T-cell (primary cell): ENCODE data around the gene ATE1. TPM values are rescaled to one million over a fixed set of nuclear protein-coding genes. Genes with fewer than 3 reads are reported as not detected.
"Not testable (repeated sequence)": the region's sequence is repeated elsewhere in the genome, so short reads cannot be mapped to it uniquely, and the experiment has no call there.

Source experiments
- ATAC-seq, 4 experiments: fragments of 200-7000 bp in 3 of 4; fragments of 150-1000 bp in 1 of 4; cut with Tn5 transposase; replicated peaks in 1 of 4; 1 replicate in 3 of 4; 2 replicates in 1 of 4; pipeline ENCODE4 v1.10.0; 2021; ENCODE audit warnings: moderate library complexity in 3 of 4, mild to moderate bottlenecking in 2 of 4, moderate number of reproducible peaks in 1 of 4
- CTCF ChIA-PET, 2 donors: fragments of 300-600 bp; sonication (Branson Sonifier 250); formaldehyde crosslinking; loops; one replicate each; lab custom pipeline; 2022; ENCODE audit warnings: antibody characterized with exemption in 2 of 2; lab: Charles Lee
- POLR2A ChIA-PET, 2 donors: fragments of 300-600 bp; sonication (Branson Sonifier 250); formaldehyde crosslinking; loops; one replicate each; lab custom pipeline; 2022; ENCODE audit warnings: antibody characterized with exemption in 2 of 2; lab: Charles Lee
- DNase-seq, 35 experiments: peaks; one replicate each; pipeline versions ENCODE4 v3.0.0 to v3.0.0-alpha.2; 2013 to 2023
- H3K27ac ChIP-seq: one replicate; pipeline ENCODE4 v1.5.1; 2013; ENCODE audit warnings: low read length
- H3K27me3 ChIP-seq, 2 experiments: replicated peaks in 1 of 2; 1 replicate in 1 of 2; 2 replicates in 1 of 2; pipeline versions ENCODE4 v1.6.1 to v1.7.0; 2013; ENCODE audit warnings: low read length in 1 of 2, mixed read lengths in 1 of 2; ENCODE audit not compliant: control insufficient read depth in 2 of 2, insufficient read depth in 2 of 2; ENCODE audit errors: extremely low read depth in 1 of 2
- H3K36me3 ChIP-seq, 2 donors: 1 replicate in 1 of 2; 2 replicates in 1 of 2; pipeline versions ENCODE4 v1.6.1 to v1.7.0; 2013; ENCODE audit warnings: low read length in 1 of 2; ENCODE audit not compliant: control insufficient read depth in 2 of 2, insufficient read depth in 1 of 2; ENCODE audit errors: extremely low read depth in 1 of 2
- H3K4me1 ChIP-seq, 2 experiments: 1 replicate in 1 of 2; 2 replicates in 1 of 2; pipeline versions ENCODE4 v1.6.1 to v1.7.0; 2013; ENCODE audit warnings: low read length in 2 of 2, mixed read lengths in 1 of 2; ENCODE audit not compliant: insufficient read depth in 2 of 2, control insufficient read depth in 1 of 2; ENCODE audit errors: extremely low read depth in 1 of 2
- H3K4me3 ChIP-seq, 2 donors: 1 replicate in 1 of 2; 2 replicates in 1 of 2; pipeline versions ENCODE4 v1.5.1 to v1.7.0; 2013; ENCODE audit warnings: mild to moderate bottlenecking in 2 of 2, low read length in 1 of 2, moderate library complexity in 1 of 2; ENCODE audit not compliant: control insufficient read depth in 1 of 2; ENCODE audit errors: extremely low read depth in 1 of 2
- H3K9me3 ChIP-seq: 2 replicates; pipeline ENCODE4 v1.7.0; 2013
- H3K27ac Mint-ChIP-seq, 2 donors: one replicate each; pipeline ENCODE4 v1.8.0; 2020 to 2021; ENCODE audit warnings: mild to moderate bottlenecking in 2 of 2, mixed read lengths in 2 of 2
- H3K27me3 Mint-ChIP-seq, 2 donors: one replicate each; pipeline ENCODE4 v1.8.0; 2021 to 2022; ENCODE audit warnings: mixed read lengths in 2 of 2
- H3K36me3 Mint-ChIP-seq: one replicate; pipeline ENCODE4 v1.8.0; 2021; ENCODE audit warnings: mixed read lengths
- H3K4me1 Mint-ChIP-seq, 3 donors: one replicate each; pipeline ENCODE4 v1.8.0; 2020 to 2022; ENCODE audit warnings: mixed read lengths in 3 of 3, mild to moderate bottlenecking in 1 of 3
- H3K4me3 Mint-ChIP-seq, 3 donors: one replicate each; pipeline ENCODE4 v1.8.0; 2020 to 2022; ENCODE audit warnings: mild to moderate bottlenecking in 3 of 3, mixed read lengths in 3 of 3, moderate library complexity in 3 of 3
- H3K9me3 Mint-ChIP-seq, 3 donors: one replicate each; pipeline ENCODE4 v1.8.0; 2020 to 2022; ENCODE audit warnings: mixed read lengths in 3 of 3
- WGBS: methylation state at CpG from one replicate; pipeline ENCODE4 v1.1.5; 2013; ENCODE audit warnings: missing lambda C conversion rate; ENCODE audit not compliant: insufficient coverage; 5-methylcytosine and 5-hydroxymethylcytosine counted together
- total RNA-seq, 35 experiments: library from RNA in 6 of 35; stranded (reverse) in 6 of 35; fragments of 120-200 nt in 1 of 35; gene quantifications; one replicate each; pipeline versions ENCODE4 v1.2.1 to v1.2.4 and lab custom pipeline; 2013 to 2026

ATE1 gene
- total RNA-seq, 5 donors from 2014 or later (not counting 1 experiment from before 2014, with no cell fraction given): 18.6 to 28.9 (median 26.0) TPM

DNA sequence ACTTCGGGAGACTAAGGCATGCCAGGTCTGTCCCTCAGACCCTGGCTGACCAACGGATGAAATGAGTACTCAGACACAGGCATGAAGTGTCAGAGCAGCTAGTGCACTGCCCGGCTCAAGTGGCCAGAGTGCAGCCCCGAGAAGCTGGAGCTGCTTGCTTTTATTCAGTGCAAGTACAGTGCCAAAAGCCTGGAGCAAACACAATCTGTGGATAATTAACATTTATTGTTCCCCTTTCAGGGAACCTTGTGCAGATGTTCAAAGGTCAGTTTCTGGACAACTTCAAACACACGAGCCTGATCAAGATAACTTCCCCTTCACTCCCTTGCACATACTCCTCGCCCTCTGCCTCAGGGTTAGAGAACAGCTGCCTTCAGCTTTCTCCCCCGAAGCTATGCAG lies 7.9 kb upstream of the ATE1 start:
- H3K4me3 ChIP-seq: no peak overlapping the region
- Mint-ChIP-seq H3K27me3 (peaks cover 13 to 20% of the 10 kb centered on the region in 2 donors), H3K27ac (no peak overlapping the region), H3K4me3 (no peak overlapping the region), H3K36me3 (peaks cover 5% of the 10 kb centered on the region), H3K4me1 (peaks cover 0 to 3% (median 2%) of the 10 kb centered on the region in 3 donors), H3K9me3 (no peaks in the 10 kb centered on the region)
- no peaks in the 10 kb centered on the region for H3K4me1 ChIP-seq
- POLR2A ChIA-PET: no interaction called here
- no peak overlapping the region for H3K27ac ChIP-seq
- DNase-seq (no peak), ATAC-seq (no peak)
- no peaks in the 10 kb centered on the region for H3K9me3 ChIP-seq
- CTCF ChIA-PET: no interaction called here
- H3K36me3 ChIP-seq: no peaks in the 10 kb centered on the region
- peaks cover 0 to 11% of the 10 kb centered on the region in 2 experiments for H3K27me3 ChIP-seq
- WGBS: 71% methylated on average over 6 of the region's 7 CpGs

DNA sequence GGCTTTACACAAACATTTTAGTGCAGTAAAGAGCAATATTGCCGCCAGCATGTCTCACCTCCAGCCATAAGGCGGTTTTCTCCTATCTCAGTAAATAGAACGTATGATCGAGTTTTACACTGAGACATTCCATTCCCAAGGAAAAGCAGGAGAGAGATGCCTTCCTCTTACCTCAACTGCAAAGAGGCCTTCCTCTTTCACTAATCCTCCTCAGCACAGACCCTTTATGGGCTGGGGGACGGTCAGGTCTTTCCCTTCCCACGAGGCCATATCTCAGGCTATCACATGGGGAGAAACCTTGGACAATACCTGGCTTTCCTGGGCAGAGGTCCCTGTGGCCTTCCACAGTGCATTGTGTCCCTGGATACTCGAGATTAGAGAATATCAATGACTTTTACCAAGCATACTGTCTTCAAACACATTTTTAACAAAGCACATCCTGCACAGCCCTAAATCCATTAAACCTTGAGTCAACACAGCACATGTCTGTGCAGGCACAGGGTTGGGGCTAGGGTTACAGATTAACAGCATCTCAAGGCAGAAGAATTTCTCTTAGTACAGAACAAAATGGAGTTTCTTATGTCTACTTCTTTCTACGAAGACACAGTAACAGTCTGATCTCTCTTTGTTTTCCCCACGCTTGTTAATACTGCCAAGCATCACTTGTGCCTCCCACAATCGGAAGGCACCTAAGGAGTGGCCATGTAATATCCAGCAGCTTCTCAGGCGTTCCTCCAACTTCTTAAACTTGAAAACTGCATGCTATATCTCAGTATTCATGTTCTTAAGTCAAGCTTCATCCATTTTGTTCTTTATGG lies 2.6 kb upstream of the ATE1 start:
- Mint-ChIP-seq H3K27ac (peak overlapping the region; percentile 11 to 46), H3K4me3 (peak overlapping the region; percentile 62 to 83 (median 64)), H3K4me1 (peaks cover 22 to 33% (median 30%) of the 10 kb centered on the region in 3 donors)
- CTCF ChIA-PET, H3K27me3 Mint-ChIP-seq, H3K36me3 Mint-ChIP-seq, H3K27ac ChIP-seq, ATAC-seq, H3K9me3 Mint-ChIP-seq, H3K4me1 ChIP-seq, H3K27me3 ChIP-seq, H3K9me3 ChIP-seq, H3K4me3 ChIP-seq, POLR2A ChIA-PET, H3K36me3 ChIP-seq, DNase-seq: not testable (repeated sequence)
- 88% methylated on average over 10 of the region's 11 CpGs for WGBS

DNA sequence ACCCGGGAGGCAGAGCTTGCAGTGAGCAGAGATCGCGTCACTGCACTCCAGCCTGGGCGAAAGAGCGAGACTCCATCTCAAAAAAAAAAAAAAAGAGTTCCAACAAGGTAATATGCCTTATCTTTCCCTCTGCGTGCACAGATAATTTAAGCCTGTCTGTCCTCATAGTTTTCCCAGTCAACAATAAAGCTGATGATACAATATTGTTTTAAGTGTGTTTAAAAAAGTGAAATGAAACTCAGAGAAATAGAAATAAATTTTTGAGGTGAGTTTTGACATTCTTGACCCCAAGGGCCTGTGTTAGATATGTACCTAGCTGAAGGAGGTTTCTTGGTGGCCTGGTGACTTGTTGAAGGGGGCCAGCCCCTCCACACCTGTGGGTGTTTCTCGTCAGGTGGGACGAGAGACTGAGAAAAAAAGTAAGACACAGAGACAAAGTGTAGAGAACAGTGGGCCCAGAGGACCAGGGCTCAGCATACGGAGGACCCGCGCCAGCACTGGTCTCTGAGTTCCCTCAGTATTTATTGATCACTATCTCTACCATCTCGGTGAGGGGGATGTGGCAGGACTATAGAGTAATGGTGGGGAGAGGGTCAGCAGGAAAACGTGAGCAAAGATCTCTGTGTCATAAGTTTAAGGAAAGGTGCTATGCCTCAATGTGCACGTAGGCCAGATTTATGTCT lies 1.9 kb upstream of the ATE1 start:
- Mint-ChIP-seq H3K27ac (peak overlapping the region in 1 of 2 donors; percentile 72), H3K4me1 (peaks cover 28 to 36% (median 34%) of the 10 kb centered on the region in 3 donors), H3K4me3 (peak overlapping the region; percentile 62 to 83 (median 64))
- H3K36me3 ChIP-seq, H3K9me3 ChIP-seq, H3K9me3 Mint-ChIP-seq, H3K27ac ChIP-seq, H3K27me3 Mint-ChIP-seq, H3K4me1 ChIP-seq, H3K36me3 Mint-ChIP-seq, POLR2A ChIA-PET, CTCF ChIA-PET, H3K4me3 ChIP-seq, DNase-seq, H3K27me3 ChIP-seq, ATAC-seq: not testable (repeated sequence)
- WGBS: no CpG with 5 or more reads among the region's 14 CpGs

DNA sequence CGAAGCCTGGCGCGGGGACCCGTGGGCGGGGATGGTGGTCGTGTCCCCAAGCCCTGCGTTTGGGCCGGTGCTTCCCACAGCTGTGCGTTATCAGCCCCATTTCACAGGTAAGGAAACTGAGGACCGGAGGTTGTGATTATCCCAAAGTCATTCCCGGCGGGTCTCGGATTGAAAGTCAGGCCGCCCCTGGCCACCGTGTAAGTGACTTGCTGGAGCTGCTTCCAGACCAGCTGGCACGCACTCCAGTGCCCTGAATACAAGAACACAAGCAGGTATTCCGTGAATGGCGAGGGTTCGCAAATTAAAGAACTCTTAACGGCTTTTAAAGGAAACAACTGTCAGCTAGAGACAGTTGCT lies 675 bp upstream of the ATE1 start:
- H3K4me3 Mint-ChIP-seq: peak overlapping the region; percentile 83 to 94 (median 92)
- H3K9me3 ChIP-seq: no peaks in the 10 kb centered on the region
- DNase-seq: peak in 5 of 35 experiments; percentile 1 to 38 (median 4)
- no peaks in the 10 kb centered on the region for H3K9me3 Mint-ChIP-seq
- peak overlapping the region; percentile 83 to 91 for H3K27ac Mint-ChIP-seq
- H3K4me3 ChIP-seq: peak overlapping the region; percentile 69 to 92
- WGBS: under 1% methylated on average over 18 of the region's 20 CpGs
- H3K4me1 Mint-ChIP-seq: peaks cover 28 to 36% (median 34%) of the 10 kb centered on the region in 3 donors
- ChIA-PET CTCF (interaction anchor here (0.6 kb wide), 2 partner anchors 42 kb away, joined by 3 to 4 read pairs; no protein-coding TSS in a partner anchor), POLR2A (no interaction called here)
- ATAC-seq: no peak
- H3K36me3 Mint-ChIP-seq: no peaks in the 10 kb centered on the region
- H3K4me1 ChIP-seq: peaks cover 4 to 8% of the 10 kb centered on the region in 2 experiments
- H3K36me3 ChIP-seq: no peaks in the 10 kb centered on the region
- H3K27me3 ChIP-seq: no peaks in the 10 kb centered on the region
- peak overlapping the region; percentile 20 for H3K27ac ChIP-seq
- H3K27me3 Mint-ChIP-seq: no peaks in the 10 kb centered on the region

DNA sequence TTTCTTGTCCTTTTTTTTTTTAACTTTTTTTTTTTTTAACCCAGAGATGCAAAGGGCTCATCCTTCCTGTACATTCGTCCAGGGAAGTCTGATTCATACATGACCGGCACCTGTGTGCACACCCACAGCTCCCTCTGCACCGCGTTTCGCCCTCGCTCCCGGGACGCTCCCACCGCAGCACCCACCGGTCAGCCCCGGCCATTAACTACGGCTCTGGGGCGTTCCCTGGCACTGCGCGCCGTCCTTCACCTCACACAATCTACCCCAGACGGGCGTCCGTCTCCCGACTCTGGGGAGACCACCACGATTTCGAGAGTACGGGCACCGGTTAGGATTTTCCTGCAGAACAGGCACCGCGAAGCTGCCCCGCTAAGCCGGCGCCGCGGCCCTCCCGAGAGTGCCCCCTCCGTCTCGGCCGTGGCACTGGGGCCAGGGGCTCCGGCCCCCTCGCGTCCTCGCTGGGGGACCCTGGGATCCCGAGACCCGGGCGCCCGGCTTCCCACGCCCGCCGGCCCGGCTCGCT lies 452 bp downstream of the ATE1 start:
- POLR2A ChIA-PET: no interaction called here
- no peaks in the 10 kb centered on the region for H3K27me3 ChIP-seq
- Mint-ChIP-seq H3K27me3 (no peaks in the 10 kb centered on the region), H3K4me3 (peak overlapping the region; percentile 83 to 94 (median 92)), H3K9me3 (no peaks in the 10 kb centered on the region), H3K36me3 (peaks cover 7% of the 10 kb centered on the region), H3K4me1 (peaks cover 34 to 42% (median 35%) of the 10 kb centered on the region in 3 donors), H3K27ac (peak overlapping the region; percentile 88 to 91)
- CTCF ChIA-PET: no interaction called here
- WGBS: under 1% methylated on average over 43 of the region's 48 CpGs
- H3K36me3 ChIP-seq: peaks cover 0 to 4% of the 10 kb centered on the region in 2 donors
- H3K9me3 ChIP-seq: no peaks in the 10 kb centered on the region
- ATAC-seq (peak; percentile 21 to 39 (median 29)), DNase-seq (peak in 7 of 35 experiments; percentile 1 to 45 (median 13))
- H3K27ac ChIP-seq: peak overlapping the region; percentile 54
- H3K4me3 ChIP-seq: peak overlapping the region; percentile 69 to 92
- peaks cover 4 to 8% of the 10 kb centered on the region in 2 experiments for H3K4me1 ChIP-seq

DNA sequence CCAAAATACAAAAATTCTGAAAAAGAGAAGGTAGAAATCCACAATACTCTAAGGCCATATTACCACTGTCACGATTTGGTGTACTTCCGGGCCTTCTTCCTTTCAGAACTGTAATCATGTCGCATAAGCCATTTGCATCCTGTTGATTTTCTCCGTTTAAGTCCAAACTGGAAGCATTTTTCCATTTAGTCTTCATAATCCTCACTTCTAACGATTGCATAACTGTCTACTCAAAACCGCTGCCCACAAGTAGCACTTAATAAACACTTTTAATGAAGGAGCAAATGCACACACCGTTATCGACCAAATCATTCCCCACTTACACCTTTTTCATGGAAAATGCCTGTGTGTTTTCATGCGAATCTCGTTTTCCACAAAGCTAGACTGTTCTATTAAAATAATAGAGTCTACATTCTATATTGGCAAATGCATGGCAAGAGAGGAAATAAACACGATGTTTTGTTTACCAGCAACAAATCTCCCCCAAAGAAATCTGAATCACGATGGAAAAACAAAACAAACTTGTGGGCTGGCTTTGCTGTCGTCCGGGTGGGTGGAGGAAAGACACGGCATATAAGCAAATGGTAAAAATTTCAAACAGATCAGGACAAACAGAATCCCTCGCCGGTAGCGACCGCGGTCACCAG lies 1.0 kb downstream of the ATE1 start:
- CTCF ChIA-PET: no interaction called here
- Mint-ChIP-seq H3K27ac (peak overlapping the region; percentile 88 to 91), H3K4me3 (peak overlapping the region; percentile 83 to 94 (median 92)), H3K4me1 (peaks cover 34 to 42% (median 35%) of the 10 kb centered on the region in 3 donors), H3K27me3 (no peaks in the 10 kb centered on the region), H3K9me3 (no peaks in the 10 kb centered on the region), H3K36me3 (peaks cover 8% of the 10 kb centered on the region)
- POLR2A ChIA-PET: no interaction called here
- Histone ChIP-seq H3K4me3 (peak overlapping the region; percentile 69 to 92), H3K27ac (peak overlapping the region; percentile 54), H3K4me1 (peaks cover 4 to 8% of the 10 kb centered on the region in 2 experiments), H3K36me3 (peaks cover 0 to 4% of the 10 kb centered on the region in 2 donors), H3K9me3 (no peaks in the 10 kb centered on the region), H3K27me3 (no peaks in the 10 kb centered on the region)
- DNase-seq (peak in 5 of 35 experiments; percentile 2 to 32 (median 6)), ATAC-seq (no peak)
- under 1% methylated on average over 13 of the region's 20 CpGs for WGBS
